Measurements from ENCODE around the gene DGKZ. TPM values are rescaled to one million over a fixed set of nuclear protein-coding genes. Genes with fewer than 3 reads are reported as not detected.

DGKZ gene
- total and polyA plus RNA-seq, 2 donors from 2014 or later: 48.5 to 50.6 TPM

DNA sequence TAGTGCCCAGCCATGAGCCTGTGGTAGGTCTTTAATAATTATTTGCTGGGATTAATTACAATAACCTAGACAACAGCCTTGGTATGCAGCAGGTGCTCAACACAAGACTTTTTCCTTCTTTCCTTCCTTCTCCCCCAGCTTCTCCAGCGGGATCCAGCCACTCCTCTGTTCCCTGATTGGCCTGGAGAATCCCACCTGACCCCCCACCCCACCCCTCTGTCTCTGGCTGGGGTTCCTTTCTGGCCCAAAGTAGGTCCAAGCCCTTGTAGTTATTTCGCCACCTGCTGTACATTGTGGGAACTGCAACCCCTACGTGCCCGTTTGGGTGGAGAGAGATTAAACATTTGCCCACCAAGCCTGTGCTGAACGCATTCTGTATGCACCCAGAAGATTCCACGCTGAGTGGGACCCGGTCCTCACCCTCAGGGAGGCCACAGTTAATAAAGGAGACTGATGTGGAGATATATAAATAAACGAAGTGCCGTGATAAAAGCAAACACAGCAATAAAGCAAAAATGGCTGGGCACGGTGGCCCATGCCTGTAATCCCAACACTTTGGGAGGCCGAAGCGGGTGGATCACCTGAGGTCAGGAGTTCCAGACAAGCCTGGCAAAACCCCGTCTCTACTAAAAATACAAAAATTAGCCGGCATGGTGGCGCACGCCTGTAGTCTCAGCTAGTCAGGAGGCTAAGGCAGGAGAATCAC lies 32.1 kb upstream of the DGKZ start:
- DNase-seq (peak in 4 of 5 donors; percentile 73 to 83 (median 80)), FAIRE-seq (no peak)
- Histone ChIP-seq H3K36me3 (ENCODE audit: control insufficient read depth in 2 of 3, insufficient read depth in 3 of 3, low read length in 3 of 3) (no peaks in the 10 kb centered on the region), H3K4me1 (ENCODE audit: control insufficient read depth in 2 of 3, insufficient read depth in 2 of 3, low read depth in 1 of 3, low read length in 3 of 3) (peaks cover 0 to 4% (median 0%) of the 10 kb centered on the region in 3 donors), H3K27ac (ENCODE audit: low read depth in 2 of 2, low read length in 2 of 2) (no peak overlapping the region), H3K27me3 (ENCODE audit: control insufficient read depth, insufficient read depth, low read length) (no peaks in the 10 kb centered on the region), H3K9me3 (ENCODE audit: control insufficient read depth in 2 of 3, insufficient read depth in 1 of 3, low read length in 3 of 3) (no peaks in the 10 kb centered on the region), H3K4me3 (ENCODE audit: low read length in 3 of 3) (no peak overlapping the region), H3K9ac (ENCODE audit: low read length in 3 of 3) (no peak overlapping the region)
- TF ChIP-seq, protein P1, sequence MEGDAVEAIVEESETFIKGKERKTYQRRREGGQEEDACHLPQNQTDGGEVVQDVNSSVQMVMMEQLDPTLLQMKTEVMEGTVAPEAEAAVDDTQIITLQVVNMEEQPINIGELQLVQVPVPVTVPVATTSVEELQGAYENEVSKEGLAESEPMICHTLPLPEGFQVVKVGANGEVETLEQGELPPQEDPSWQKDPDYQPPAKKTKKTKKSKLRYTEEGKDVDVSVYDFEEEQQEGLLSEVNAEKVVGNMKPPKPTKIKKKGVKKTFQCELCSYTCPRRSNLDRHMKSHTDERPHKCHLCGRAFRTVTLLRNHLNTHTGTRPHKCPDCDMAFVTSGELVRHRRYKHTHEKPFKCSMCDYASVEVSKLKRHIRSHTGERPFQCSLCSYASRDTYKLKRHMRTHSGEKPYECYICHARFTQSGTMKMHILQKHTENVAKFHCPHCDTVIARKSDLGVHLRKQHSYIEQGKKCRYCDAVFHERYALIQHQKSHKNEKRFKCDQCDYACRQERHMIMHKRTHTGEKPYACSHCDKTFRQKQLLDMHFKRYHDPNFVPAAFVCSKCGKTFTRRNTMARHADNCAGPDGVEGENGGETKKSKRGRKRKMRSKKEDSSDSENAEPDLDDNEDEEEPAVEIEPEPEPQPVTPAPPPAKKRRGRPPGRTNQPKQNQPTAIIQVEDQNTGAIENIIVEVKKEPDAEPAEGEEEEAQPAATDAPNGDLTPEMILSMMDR (IDR thresholded peaks at IDR 0.05; ENCODE audit: borderline replicate concordance, extremely low read depth, insufficient read depth): peak; percentile 83
- intact Hi-C loops (cut with DNase I): no loop called here

DNA sequence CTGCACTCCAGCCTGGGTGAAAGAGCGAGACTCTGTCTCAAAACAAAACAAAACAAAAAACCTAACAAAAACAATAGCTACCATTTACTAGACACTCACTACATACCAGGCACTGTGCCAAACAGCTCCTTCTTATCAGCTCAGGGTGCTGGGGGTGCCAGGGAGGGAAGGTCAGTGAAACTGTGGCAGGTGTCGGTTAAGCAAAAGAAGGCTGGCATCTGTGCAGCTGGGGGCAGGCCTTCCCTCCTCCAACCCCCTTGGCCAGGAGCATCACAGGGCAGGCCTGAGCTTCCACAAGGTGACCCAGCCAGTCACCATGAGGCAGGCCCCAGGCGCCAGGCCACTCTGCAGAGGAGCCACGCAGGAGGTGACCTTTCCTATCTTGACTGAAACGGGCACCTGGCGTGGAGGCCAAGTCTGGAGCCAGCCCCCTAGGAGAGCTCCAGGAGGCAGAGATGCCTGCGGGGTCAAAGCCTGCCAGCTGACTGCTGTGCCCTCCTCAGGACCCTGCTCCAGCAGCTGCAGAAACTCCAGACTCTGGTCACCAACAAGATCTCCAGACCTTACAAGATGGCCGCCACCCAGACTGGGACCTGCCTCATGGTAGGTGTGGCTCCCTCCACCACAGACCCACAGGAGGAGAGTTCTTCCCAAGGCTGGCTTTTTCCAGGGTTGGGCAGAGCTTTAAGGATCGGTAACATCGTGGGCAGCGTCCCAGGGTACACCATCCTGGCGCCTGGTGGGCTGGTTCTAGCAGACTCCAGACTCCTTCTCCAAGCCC lies 31.3 kb upstream of the DGKZ start:
- Histone ChIP-seq H3K9me3 (ENCODE audit: control insufficient read depth in 2 of 3, insufficient read depth in 1 of 3, low read length in 3 of 3) (no peaks in the 10 kb centered on the region), H3K4me1 (ENCODE audit: control insufficient read depth in 2 of 3, insufficient read depth in 2 of 3, low read depth in 1 of 3, low read length in 3 of 3) (peaks cover 0 to 4% (median 0%) of the 10 kb centered on the region in 3 donors), H3K27me3 (ENCODE audit: control insufficient read depth, insufficient read depth, low read length) (no peaks in the 10 kb centered on the region), H3K9ac (ENCODE audit: low read length in 3 of 3) (no peak overlapping the region), H3K36me3 (ENCODE audit: control insufficient read depth in 2 of 3, insufficient read depth in 3 of 3, low read length in 3 of 3) (no peaks in the 10 kb centered on the region), H3K27ac (ENCODE audit: low read depth in 2 of 2, low read length in 2 of 2) (no peak overlapping the region), H3K4me3 (ENCODE audit: low read length in 3 of 3) (no peak overlapping the region)
- intact Hi-C loops (cut with DNase I): no loop called here
- DNase-seq (no peak), FAIRE-seq (no peak)
- TF ChIP-seq, protein P1 (IDR thresholded peaks at IDR 0.05; ENCODE audit: borderline replicate concordance, extremely low read depth, insufficient read depth): no peak

DNA sequence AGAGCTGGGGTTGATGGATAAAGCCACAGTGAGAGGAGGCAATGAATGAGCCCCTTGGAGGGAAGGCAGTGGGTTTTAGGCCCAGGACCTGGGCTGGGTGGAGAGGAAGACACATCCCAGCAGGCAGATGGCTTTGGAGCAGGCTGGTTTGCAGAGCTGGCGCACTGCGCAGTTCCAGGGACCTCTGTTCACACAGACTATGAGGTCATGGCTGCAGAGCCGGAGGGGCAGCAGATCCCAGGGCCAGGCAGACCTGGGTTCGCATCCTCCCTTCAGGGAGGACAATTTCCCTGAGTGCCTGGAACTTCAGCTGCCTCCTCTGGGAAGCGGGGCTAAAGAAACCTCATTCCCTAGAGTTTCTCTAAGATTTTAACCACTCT lies 28.2 kb upstream of the DGKZ start:
- Histone ChIP-seq H3K27ac (ENCODE audit: low read depth in 2 of 2, low read length in 2 of 2) (no peak overlapping the region), H3K4me1 (ENCODE audit: control insufficient read depth in 2 of 3, insufficient read depth in 2 of 3, low read depth in 1 of 3, low read length in 3 of 3) (peaks cover 0 to 4% (median 0%) of the 10 kb centered on the region in 3 donors), H3K9me3 (ENCODE audit: control insufficient read depth in 2 of 3, insufficient read depth in 1 of 3, low read length in 3 of 3) (no peaks in the 10 kb centered on the region), H3K36me3 (ENCODE audit: control insufficient read depth in 2 of 3, insufficient read depth in 3 of 3, low read length in 3 of 3) (no peaks in the 10 kb centered on the region), H3K4me3 (ENCODE audit: low read length in 3 of 3) (no peak overlapping the region), H3K9ac (ENCODE audit: low read length in 3 of 3) (no peak overlapping the region), H3K27me3 (ENCODE audit: control insufficient read depth, insufficient read depth, low read length) (no peaks in the 10 kb centered on the region)
- no peak for FAIRE-seq
- intact Hi-C loops (cut with DNase I): no loop called here
- DNase-seq: no peak
- TF ChIP-seq, protein P1 (IDR thresholded peaks at IDR 0.05; ENCODE audit: borderline replicate concordance, extremely low read depth, insufficient read depth): no peak

Data from kidney (tissue), 14 donors.